ENCODE data around the gene LMOD3. TPM values are rescaled to one million over a fixed set of nuclear protein-coding genes. Genes with fewer than 3 reads are reported as not detected.

The LMOD3 gene
- total and polyA plus RNA-seq, 9 of the 15 experiments (the other 6 are each of a cell fraction or from before 2014, with no cell fraction given) = 0.03 TPM; not detected in 8

GRCh38 chr3:69110941-69111546, 11.4 kb downstream of the LMOD3 start (continued):
- TF ChIP-seq CHD7 (IDR thresholded peaks at IDR 0.05; ENCODE audit: low read depth, low read length) = no peak
- no peak for TF ChIP-seq EWSR1 (IDR thresholded peaks at IDR 0.05; ENCODE audit: borderline replicate concordance, low read depth, partially characterized antibody)

Measured in K562 (cell line).